Subcutaneous abdominal adipose tissue (tissue), 5 donors: ENCODE data around the gene CSF1R.

ENCODE experiments used
- H3K27ac ChIP-seq: one replicate; pipeline ENCODE4 v1.7.0; 2013; ENCODE audit warnings: low read depth, mild to moderate bottlenecking, inconsistent platforms, low read length, moderate library complexity
- H3K27me3 ChIP-seq, 5 donors: one replicate each; pipeline ENCODE4 v1.7.0; 2013; ENCODE audit warnings: low read length in 5 of 5, inconsistent platforms in 1 of 5; ENCODE audit not compliant: control insufficient read depth in 5 of 5, insufficient read depth in 4 of 5
- H3K36me3 ChIP-seq, 5 donors: one replicate each; pipeline ENCODE4 v1.7.0; 2013; ENCODE audit warnings: low read length in 5 of 5; ENCODE audit not compliant: control insufficient read depth in 5 of 5, insufficient read depth in 5 of 5
- H3K4me1 ChIP-seq, 5 donors: one replicate each; pipeline ENCODE4 v1.7.0; 2013; ENCODE audit warnings: low read length in 5 of 5, mild to moderate bottlenecking in 3 of 5, moderate library complexity in 1 of 5; ENCODE audit not compliant: control insufficient read depth in 5 of 5, insufficient read depth in 5 of 5
- H3K4me3 ChIP-seq, 5 donors: one replicate each; pipeline ENCODE4 v1.7.0; 2013; ENCODE audit warnings: low read length in 5 of 5, low read depth in 1 of 5
- H3K9ac ChIP-seq, 5 donors: one replicate each; pipeline ENCODE4 v1.7.0; 2013; ENCODE audit warnings: low read length in 5 of 5, mild to moderate bottlenecking in 4 of 5, moderate library complexity in 3 of 5
- H3K9me3 ChIP-seq, 5 donors: one replicate each; pipeline ENCODE4 v1.7.0; 2013; ENCODE audit warnings: low read length in 5 of 5; ENCODE audit not compliant: control insufficient read depth in 5 of 5
- donor health status: healthy.
- donor health status: healthy.
- donor health status: healthy.
- donor health status: healthy.
- donor health status: healthy.

CSF1R gene

GRCh38 chr5:150007050-150007449 lies 79.3 kb downstream of the CSF1R start:
- H3K4me1 ChIP-seq = peaks cover 3 to 12% (median 11%) of the 10 kb centered on the region in 5 donors
- H3K36me3 ChIP-seq = peaks cover 37 to 61% (median 55%) of the 10 kb centered on the region in 5 donors
- H3K9ac ChIP-seq = peak overlapping the region in 1 of 5 donors; percentile 57
- H3K27ac ChIP-seq = no peak overlapping the region
- H3K4me3 ChIP-seq = no peak overlapping the region
- H3K27me3 ChIP-seq = no peaks in the 10 kb centered on the region
- no peaks in the 10 kb centered on the region for H3K9me3 ChIP-seq

- Histone ChIP-seq H3K9ac (no peak overlapping the region), H3K36me3 (peaks cover 35 to 58% (median 52%) of the 10 kb centered on the region in 5 donors), H3K27ac (no peak overlapping the region), H3K27me3 (no peaks in the 10 kb centered on the region), H3K9me3 (no peaks in the 10 kb centered on the region), H3K4me1 (peaks cover 3 to 20% (median 18%) of the 10 kb centered on the region in 5 donors), H3K4me3 (no peak overlapping the region)
Observed at GRCh38 chr5:150006318-150006717, 80.0 kb downstream of the CSF1R start.
